Naive thymus-derived CD4-positive, alpha-beta T cell (primary cell): ENCODE data around the gene BMPR1B. TPM values are rescaled to one million over a fixed set of nuclear protein-coding genes. Genes with fewer than 3 reads are reported as not detected.
A peak's percentile ranks its signal among the peaks of the same experiment; 100 is the strongest.

ENCODE experiments used
- ATAC-seq: fragments of 150-1000 bp; cut with Tn5 transposase; 2 replicates; pipeline ENCODE4 v1.10.0; 2021; ENCODE audit warnings: mild to moderate bottlenecking, moderate library complexity
- CTCF ChIA-PET: fragments of 350-600 bp; sonication (Branson Sonifier 250); formaldehyde crosslinking; loops from one replicate; lab custom pipeline; 2021; ENCODE audit warnings: antibody characterized with exemption; lab: Charles Lee
- POLR2A ChIA-PET: fragments of 350-600 bp; sonication (Branson Sonifier 250); formaldehyde crosslinking; loops from one replicate; lab custom pipeline; 2021; ENCODE audit warnings: antibody characterized with exemption, inconsistent platforms; lab: Charles Lee
- DNase-seq, 9 donors: peaks; one replicate each; pipeline versions ENCODE4 v3.0.0 to v3.0.0-alpha.2; 2020 to 2022; ENCODE audit warnings: mixed read lengths in 1 of 9
- H3K27ac ChIP-seq: one replicate; pipeline ENCODE4 v1.7.0; 2013; ENCODE audit warnings: mild to moderate bottlenecking, low read depth, low read length, moderate library complexity
- H3K27me3 ChIP-seq, 2 donors: one replicate each; pipeline ENCODE4 v1.7.0; 2013; ENCODE audit warnings: low read length in 2 of 2, mild to moderate bottlenecking in 2 of 2, moderate library complexity in 2 of 2; ENCODE audit not compliant: control insufficient read depth in 2 of 2, insufficient read depth in 2 of 2
- H3K36me3 ChIP-seq, 3 experiments: 1 replicate in 2 of 3; 2 replicates in 1 of 3; pipeline ENCODE4 v1.7.0; 2013; ENCODE audit warnings: low read length in 3 of 3, mild to moderate bottlenecking in 3 of 3, moderate library complexity in 1 of 3; ENCODE audit not compliant: insufficient read depth in 3 of 3, control insufficient read depth in 2 of 3
- H3K4me1 ChIP-seq, 2 donors: one replicate each; pipeline ENCODE4 v1.7.0; 2013; ENCODE audit warnings: low read length in 2 of 2, mild to moderate bottlenecking in 2 of 2, moderate library complexity in 1 of 2; ENCODE audit not compliant: control insufficient read depth in 2 of 2, insufficient read depth in 2 of 2
- H3K4me3 ChIP-seq: 2 replicates; pipeline ENCODE4 v1.7.0; 2013; ENCODE audit warnings: mild to moderate bottlenecking, low read length
- H3K9me3 ChIP-seq, 3 experiments: 1 replicate in 2 of 3; 2 replicates in 1 of 3; pipeline ENCODE4 v1.7.0; 2013; ENCODE audit warnings: low read length in 3 of 3; ENCODE audit not compliant: control insufficient read depth in 2 of 3
- H3K27ac Mint-ChIP-seq, 9 donors: one replicate each; pipeline ENCODE4 v1.8.0; 2020 to 2022; ENCODE audit warnings: mixed read lengths in 9 of 9, mild to moderate bottlenecking in 8 of 9, moderate library complexity in 5 of 9, inconsistent platforms in 2 of 9
- H3K27me3 Mint-ChIP-seq, 5 donors: one replicate each; pipeline ENCODE4 v1.8.0; 2021 to 2022; ENCODE audit warnings: mixed read lengths in 5 of 5, mild to moderate bottlenecking in 1 of 5
- H3K36me3 Mint-ChIP-seq, 5 donors: one replicate each; pipeline ENCODE4 v1.8.0; 2020 to 2022; ENCODE audit warnings: mixed read lengths in 5 of 5, mild to moderate bottlenecking in 3 of 5, inconsistent platforms in 1 of 5
- H3K4me1 Mint-ChIP-seq, 7 donors: one replicate each; pipeline ENCODE4 v1.8.0; 2020 to 2022; ENCODE audit warnings: mixed read lengths in 7 of 7, mild to moderate bottlenecking in 3 of 7, inconsistent platforms in 1 of 7
- H3K4me3 Mint-ChIP-seq, 10 donors: one replicate each; pipeline ENCODE4 v1.8.0; 2020 to 2022; ENCODE audit warnings: mild to moderate bottlenecking in 10 of 10, mixed read lengths in 10 of 10, moderate library complexity in 6 of 10, inconsistent platforms in 2 of 10
- H3K9me3 Mint-ChIP-seq, 11 donors: one replicate each; pipeline ENCODE4 v1.8.0; 2020 to 2022; ENCODE audit warnings: mixed read lengths in 11 of 11, mild to moderate bottlenecking in 4 of 11, inconsistent platforms in 1 of 11, moderate library complexity in 1 of 11
- intact Hi-C, 2 donors: fragments of 100-400 bp; cut with micrococcal nuclease; formaldehyde crosslinking; loops; one replicate each; pipeline ENCODE4 v1.15.1; 2023
- polyA plus RNA-seq, 2 donors: library from polyadenylated mRNA; unstranded; fragments of 300-500 nt; fragmentation: Illumina TruSeq; gene quantifications; one replicate each; pipeline ENCODE4 v1.2.3, GENCODE V29; 2021
- total RNA-seq, 6 experiments: library from RNA in 5 of 6; stranded (reverse) in 5 of 6; gene quantifications; 1 replicate in 5 of 6; 2 replicates in 1 of 6; pipeline ENCODE4 v1.2.3 and lab custom pipeline; 2021 to 2026

Gene BMPR1B
- total and polyA plus RNA-seq, 7 experiments from 2014 or later: 0.07 to 0.14 (median 0.11) TPM; not detected in 3

- intact Hi-C loops: no loop called here
- Histone ChIP-seq H3K27me3 (no peaks in the 10 kb centered on the region), H3K4me1 (peaks cover 0 to 4% of the 10 kb centered on the region in 2 donors), H3K9me3 (peaks cover 0 to 2% (median 0%) of the 10 kb centered on the region in 3 experiments), H3K4me3 (no peak overlapping the region), H3K36me3 (no peaks in the 10 kb centered on the region), H3K27ac (no peak overlapping the region)
- Mint-ChIP-seq H3K4me1 (peaks cover 1 to 23% (median 6%) of the 10 kb centered on the region in 7 donors), H3K4me3 (no peak overlapping the region), H3K27me3 (peaks cover 0 to 8% (median 0%) of the 10 kb centered on the region in 5 donors), H3K36me3 (peaks cover 0 to 12% (median 0%) of the 10 kb centered on the region in 5 donors), H3K9me3 (peaks cover 0 to 11% (median 4%) of the 10 kb centered on the region in 11 donors), H3K27ac (no peak overlapping the region)
- ChIA-PET CTCF (no interaction called here), POLR2A (no interaction called here)
- ATAC-seq (no peak), DNase-seq (no peak)
Measured at GRCh38 chr4:94911106-94911505, 153.4 kb downstream of the BMPR1B start.

GRCh38 chr4:94912606-94913005 is 154.9 kb downstream of the BMPR1B start:
- Mint-ChIP-seq H3K36me3 (peaks cover 0 to 12% (median 7%) of the 10 kb centered on the region in 5 donors), H3K27ac (peak overlapping the region in 1 of 9 donors; percentile 68), H3K27me3 (peaks cover 0 to under 1% (median 0%) of the 10 kb centered on the region in 5 donors), H3K9me3 (peaks cover 4 to 18% (median 12%) of the 10 kb centered on the region in 11 donors), H3K4me3 (peak overlapping the region in 1 of 10 donors; percentile 53), H3K4me1 (peaks cover 1 to 23% (median 6%) of the 10 kb centered on the region in 7 donors)
- H3K36me3 ChIP-seq: no peaks in the 10 kb centered on the region
- no peak overlapping the region for H3K4me3 ChIP-seq
- intact Hi-C loops: no loop called here
- no peaks in the 10 kb centered on the region for H3K27me3 ChIP-seq
- CTCF ChIA-PET: no interaction called here
- peaks cover 0 to 4% of the 10 kb centered on the region in 2 donors for H3K4me1 ChIP-seq
- ATAC-seq: no peak
- no peak for DNase-seq
- POLR2A ChIA-PET: no interaction called here
- peaks cover 0 to 10% (median 0%) of the 10 kb centered on the region in 3 experiments for H3K9me3 ChIP-seq
- no peak overlapping the region for H3K27ac ChIP-seq

GRCh38 chr4:94913316-94913715 is 155.6 kb downstream of the BMPR1B start:
- no peaks in the 10 kb centered on the region for H3K36me3 ChIP-seq
- H3K9me3 ChIP-seq: peaks cover 0 to 10% (median 0%) of the 10 kb centered on the region in 3 experiments
- Mint-ChIP-seq H3K27ac (peak overlapping the region in 2 of 9 donors; percentile 9 to 68), H3K36me3 (peaks cover 0 to 12% (median 7%) of the 10 kb centered on the region in 5 donors), H3K9me3 (peaks cover 4 to 22% (median 13%) of the 10 kb centered on the region in 11 donors), H3K27me3 (no peaks in the 10 kb centered on the region), H3K4me1 (peaks cover 1 to 23% (median 6%) of the 10 kb centered on the region in 7 donors), H3K4me3 (peak overlapping the region in 1 of 10 donors; percentile 23)
- H3K27ac ChIP-seq: no peak overlapping the region
- no peak for ATAC-seq
- CTCF ChIA-PET: no interaction called here
- H3K27me3 ChIP-seq: no peaks in the 10 kb centered on the region
- no peak overlapping the region for H3K4me3 ChIP-seq
- peak in 1 of 9 donors; percentile 1 for DNase-seq
- intact Hi-C loops: no loop called here
- POLR2A ChIA-PET: no interaction called here
- H3K4me1 ChIP-seq: peaks cover 0 to 4% of the 10 kb centered on the region in 2 donors

- DNase-seq: no peak
- Mint-ChIP-seq H3K4me3 (no peak overlapping the region), H3K9me3 (peaks cover 4 to 22% (median 10%) of the 10 kb centered on the region in 11 donors), H3K27ac (no peak overlapping the region), H3K4me1 (peaks cover 1 to 15% (median 6%) of the 10 kb centered on the region in 7 donors), H3K27me3 (no peaks in the 10 kb centered on the region), H3K36me3 (peaks cover 0 to 8% (median 6%) of the 10 kb centered on the region in 5 donors)
- H3K27me3 ChIP-seq: no peaks in the 10 kb centered on the region
- H3K4me3 ChIP-seq: no peak overlapping the region
- ChIA-PET POLR2A (no interaction called here), CTCF (no interaction called here)
- intact Hi-C loops: no loop called here
- H3K36me3 ChIP-seq: no peaks in the 10 kb centered on the region
- ATAC-seq: no peak
- H3K9me3 ChIP-seq: peaks cover 0 to 10% (median 0%) of the 10 kb centered on the region in 3 experiments
- peaks cover 0 to 4% of the 10 kb centered on the region in 2 donors for H3K4me1 ChIP-seq
- no peak overlapping the region for H3K27ac ChIP-seq
Measured at GRCh38 chr4:94917146-94917545, 159.4 kb downstream of the BMPR1B start.

- Histone ChIP-seq H3K4me1 (no peaks in the 10 kb centered on the region), H3K27me3 (no peaks in the 10 kb centered on the region), H3K27ac (no peak overlapping the region), H3K9me3 (peaks cover 0 to 10% (median 0%) of the 10 kb centered on the region in 3 experiments), H3K36me3 (no peaks in the 10 kb centered on the region), H3K4me3 (no peak overlapping the region)
- DNase-seq: no peak
- Mint-ChIP-seq H3K9me3 (peaks cover 4 to 22% (median 10%) of the 10 kb centered on the region in 11 donors), H3K4me1 (peaks cover 0 to 6% (median 2%) of the 10 kb centered on the region in 7 donors), H3K36me3 (peaks cover 0 to 8% (median 6%) of the 10 kb centered on the region in 5 donors), H3K27ac (no peak overlapping the region), H3K4me3 (no peak overlapping the region), H3K27me3 (no peaks in the 10 kb centered on the region)
- ATAC-seq: no peak
- ChIA-PET POLR2A (no interaction called here), CTCF (no interaction called here)
- intact Hi-C loops: no loop called here
Measured at GRCh38 chr4:94918543-94918942, 160.8 kb downstream of the BMPR1B start.

GRCh38 chr4:94920369-94920768 is 162.6 kb downstream of the BMPR1B start:
- H3K4me1 Mint-ChIP-seq: no peaks in the 10 kb centered on the region
- no peak overlapping the region for H3K4me3 Mint-ChIP-seq
- peaks cover 4 to 22% (median 10%) of the 10 kb centered on the region in 11 donors for H3K9me3 Mint-ChIP-seq
- ChIA-PET POLR2A (interaction anchor here (0.6 kb wide), 1 partner anchor 21 kb away, joined by 3 read pairs; no protein-coding TSS in a partner anchor), CTCF (no interaction called here)
- Histone ChIP-seq H3K4me1 (no peaks in the 10 kb centered on the region), H3K27ac (no peak overlapping the region), H3K27me3 (no peaks in the 10 kb centered on the region), H3K9me3 (peaks cover 0 to 10% (median 0%) of the 10 kb centered on the region in 3 experiments), H3K36me3 (no peaks in the 10 kb centered on the region), H3K4me3 (no peak overlapping the region)
- intact Hi-C loops: no loop called here
- H3K36me3 Mint-ChIP-seq: peaks cover 0 to 8% (median 3%) of the 10 kb centered on the region in 5 donors
- no peak for ATAC-seq
- H3K27ac Mint-ChIP-seq: no peak overlapping the region
- H3K27me3 Mint-ChIP-seq: peaks cover 0 to 6% (median 0%) of the 10 kb centered on the region in 5 donors
- DNase-seq: no peak

- no peak for ATAC-seq
- Mint-ChIP-seq H3K36me3 (no peaks in the 10 kb centered on the region), H3K4me1 (no peaks in the 10 kb centered on the region), H3K9me3 (no peaks in the 10 kb centered on the region), H3K4me3 (no peak overlapping the region), H3K27me3 (peaks cover 0 to 8% (median 0%) of the 10 kb centered on the region in 5 donors), H3K27ac (no peak overlapping the region)
- H3K36me3 ChIP-seq: no peaks in the 10 kb centered on the region
- ChIA-PET CTCF (no interaction called here), POLR2A (no interaction called here)
- H3K9me3 ChIP-seq: no peaks in the 10 kb centered on the region
- no peak overlapping the region for H3K4me3 ChIP-seq
- no peaks in the 10 kb centered on the region for H3K27me3 ChIP-seq
- intact Hi-C loops: no loop called here
- no peaks in the 10 kb centered on the region for H3K4me1 ChIP-seq
- no peak overlapping the region for H3K27ac ChIP-seq
- DNase-seq: no peak
Measured at GRCh38 chr4:94924566-94924965, 166.8 kb downstream of the BMPR1B start.
